HUDEP-2 (cell line): ENCODE data around the gene PTGER3.
"Not testable (repeated sequence)": the region's sequence is repeated elsewhere in the genome, so short reads cannot be mapped to it uniquely, and the experiment has no call there.

Experiments used
- DNase-seq, 76 experiments: peaks; one replicate each; lab custom pipeline; 2025; ENCODE audit not compliant: unreplicated experiment in 76 of 76; lab: John Stamatoyannopoulos, UW

Gene PTGER3

DNA sequence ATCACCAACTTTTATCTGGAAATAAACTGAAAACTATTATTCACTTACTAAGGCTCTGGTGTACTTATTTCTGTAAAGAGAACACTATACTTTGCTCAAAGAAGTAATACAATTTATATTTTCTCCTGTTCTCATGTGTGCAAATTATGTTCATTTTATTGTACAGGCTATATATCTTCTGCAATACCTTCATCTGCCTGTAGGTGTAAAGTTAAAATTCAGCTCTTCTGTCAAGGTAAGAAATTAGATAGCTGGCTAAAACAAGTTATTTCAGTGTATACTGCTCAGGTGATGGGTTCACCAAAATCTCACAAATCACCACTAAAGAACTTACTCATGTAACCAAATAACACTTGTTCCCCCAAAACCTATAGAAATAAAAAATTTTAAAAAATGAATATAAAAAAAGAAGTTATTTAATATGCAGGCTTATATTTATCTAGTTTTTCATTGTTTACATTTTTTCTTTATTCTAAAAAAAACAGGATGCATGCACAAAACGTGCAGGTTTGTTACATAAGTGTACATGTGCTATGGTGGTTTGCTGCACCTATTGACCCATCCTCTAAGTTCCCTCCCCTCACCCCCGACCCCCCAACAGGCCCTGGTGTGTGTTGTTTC lies 81.5 kb downstream of the PTGER3 start:
- peak in 12 of 76 experiments; percentile 5 to 37 (median 10) for DNase-seq

- no peak for DNase-seq
Observed at GRCh38 chr1:70963374-70963773, 84.2 kb downstream of the PTGER3 start.

DNA sequence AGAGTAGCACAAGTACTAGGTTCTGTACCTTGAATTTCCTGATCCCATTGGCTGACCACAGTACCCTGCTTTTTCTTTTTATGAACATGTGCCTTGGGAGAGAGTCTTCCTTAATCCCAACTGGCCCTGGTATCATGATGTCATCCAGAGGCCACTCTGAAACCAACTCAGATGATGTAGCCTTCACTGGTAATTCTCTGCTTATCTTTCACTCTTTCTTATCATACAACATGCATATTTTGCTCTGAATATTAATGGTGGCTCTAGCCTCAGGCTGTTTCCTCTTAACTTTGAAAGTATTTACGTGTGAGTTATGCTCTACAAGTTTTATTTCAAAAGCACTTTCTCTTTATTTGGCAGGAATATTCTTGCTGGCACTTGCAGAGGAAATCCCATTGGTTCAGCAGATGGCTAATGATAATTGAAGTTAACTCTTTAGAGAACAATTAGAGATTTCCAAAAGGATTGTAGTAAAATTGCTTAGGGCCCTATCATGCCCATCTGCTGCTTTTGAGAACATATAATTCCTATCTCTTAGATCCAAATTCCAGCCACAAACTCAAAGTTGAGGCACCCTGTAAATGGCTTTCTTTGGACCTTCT lies 86.1 kb downstream of the PTGER3 start:
- peak in 1 of 76 experiments; percentile 2 for DNase-seq

DNA sequence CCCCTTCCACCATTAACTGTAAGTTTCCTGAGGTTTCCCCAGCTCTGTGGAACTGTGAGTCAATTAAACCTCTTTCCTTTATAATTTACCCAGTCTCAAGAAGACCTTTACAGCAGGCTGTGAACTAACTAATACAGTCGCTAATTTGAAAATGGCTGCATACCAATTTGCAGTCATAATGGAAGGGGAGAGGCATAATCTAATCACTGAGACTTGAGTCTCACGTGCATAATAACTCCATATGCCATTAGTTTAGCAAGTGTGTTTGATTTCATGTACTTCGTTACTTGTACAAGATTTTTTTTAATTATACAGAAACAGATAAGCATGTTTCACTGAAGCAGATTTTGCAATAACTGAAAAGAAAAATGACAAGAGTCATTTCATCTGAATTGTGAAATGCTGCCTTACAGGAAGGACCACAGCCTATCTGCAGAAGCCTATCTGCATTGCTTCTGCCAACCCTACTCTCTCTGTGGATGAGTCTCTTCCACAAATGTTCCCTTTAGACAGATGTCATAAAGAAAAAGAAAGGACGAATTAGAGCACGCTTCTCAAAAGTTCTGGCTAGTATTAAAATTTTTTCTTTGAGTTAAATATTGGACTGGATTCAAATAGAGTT lies 99.1 kb downstream of the PTGER3 start:
- DNase-seq, result no peak

- DNase-seq, result no peak
Observed at GRCh38 chr1:70947835-70948234, 99.8 kb downstream of the PTGER3 start.

DNA sequence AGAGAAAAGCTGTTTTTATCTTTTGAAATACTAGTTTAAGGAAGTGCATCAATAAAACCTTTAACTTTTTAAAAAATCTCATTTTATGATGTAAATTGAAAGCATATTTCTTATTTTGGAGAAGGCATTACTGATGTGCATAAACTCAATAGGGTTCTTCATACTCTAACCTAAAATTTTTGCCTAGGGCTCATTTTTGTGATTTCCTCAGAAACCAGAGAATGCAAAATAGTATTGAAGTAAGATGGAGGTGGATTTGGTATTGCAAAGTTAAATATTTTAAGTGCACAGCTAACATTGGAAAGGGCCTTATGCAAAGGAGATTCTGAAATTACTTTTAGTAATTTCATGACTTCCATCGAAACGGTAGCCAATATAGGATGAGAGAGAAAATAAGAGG lies 101.9 kb downstream of the PTGER3 start:
- DNase-seq, result no peak

GRCh38 chr1:70945251-70945650 lies 102.4 kb downstream of the PTGER3 start:
- DNase-seq, result no peak

GRCh38 chr1:70941563-70941962 lies 106.1 kb downstream of the PTGER3 start:
- DNase-seq, result no peak

GRCh38 chr1:70940398-70940797 lies 107.2 kb downstream of the PTGER3 start:
- not testable (repeated sequence) for DNase-seq

GRCh38 chr1:70934194-70934961 lies 113.2 kb downstream of the PTGER3 start:
- DNase-seq, result no peak

DNA sequence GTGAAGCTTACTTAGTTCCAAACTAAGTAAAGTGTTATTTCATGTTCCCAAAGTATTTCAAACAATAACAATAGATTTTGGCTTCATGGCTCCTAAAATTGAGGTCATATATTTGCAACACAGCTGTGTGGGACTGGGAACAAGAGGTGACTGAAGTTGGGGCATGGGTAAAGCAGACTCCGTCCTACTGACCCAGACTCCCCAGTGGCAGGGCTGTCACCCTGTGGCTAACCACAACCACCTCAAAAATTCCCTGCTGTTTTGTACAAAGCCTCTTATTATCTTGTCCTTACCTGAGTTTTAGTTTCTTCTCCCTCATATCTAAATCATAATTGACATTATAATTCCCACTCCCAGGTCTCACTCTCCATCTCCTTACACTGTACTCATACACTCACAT lies 117.6 kb downstream of the PTGER3 start:
- no peak for DNase-seq

DNA sequence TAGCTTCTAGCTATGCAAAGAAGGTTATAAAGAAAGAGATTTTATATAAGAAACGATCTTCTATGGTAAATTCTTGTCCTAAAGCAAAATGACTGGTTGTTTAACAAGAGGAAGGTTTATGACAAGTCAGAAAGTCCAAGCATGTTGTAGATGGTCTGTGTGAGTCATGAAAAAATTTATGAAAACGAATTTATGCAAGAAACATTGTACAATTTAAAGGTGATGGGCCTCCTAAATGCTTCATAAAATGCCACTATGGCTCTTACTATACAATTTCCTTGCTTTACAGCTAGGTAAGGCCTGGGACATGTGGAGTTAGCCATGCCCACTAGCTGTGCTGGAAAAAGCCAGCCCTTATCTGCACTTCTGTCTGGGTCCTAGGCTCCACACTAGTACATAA lies 125.4 kb downstream of the PTGER3 start:
- DNase-seq, result no peak
